ENCODE measurements around the gene PRSS23.
"Not testable (repeated sequence)": the region's sequence is repeated elsewhere in the genome, so short reads cannot be mapped to it uniquely, and the experiment has no call there.

The PRSS23 gene

GRCh38 chr11:86815726-86816125 lies 15.4 kb downstream of the PRSS23 start:
- no peak for DNase-seq

GRCh38 chr11:86816251-86816726 lies 15.9 kb downstream of the PRSS23 start:
- DNase-seq: no peak

- peak; percentile 63 for DNase-seq
Observed at GRCh38 chr11:86818462-86819192, 18.3 kb downstream of the PRSS23 start.

GRCh38 chr11:86824139-86824538 lies 23.8 kb downstream of the PRSS23 start:
- DNase-seq: not testable (repeated sequence)

- not testable (repeated sequence) for DNase-seq
Observed at GRCh38 chr11:86834376-86834775, 34.0 kb downstream of the PRSS23 start.

- DNase-seq: not testable (repeated sequence)
Observed at GRCh38 chr11:86844762-86845508, 44.6 kb downstream of the PRSS23 start.

- no peak for DNase-seq
Observed at GRCh38 chr11:86848132-86848531, 47.8 kb downstream of the PRSS23 start.

GRCh38 chr11:86849679-86850078 lies 49.3 kb downstream of the PRSS23 start:
- DNase-seq: no peak
